CD8-positive, alpha-beta memory T cell (primary cell): Measurements from ENCODE around the gene TMEM42. TPM values are rescaled to one million over a fixed set of nuclear protein-coding genes. Genes with fewer than 3 reads are reported as not detected.
"Not testable (repeated sequence)": the region's sequence is repeated elsewhere in the genome, so short reads cannot be mapped to it uniquely, and the experiment has no call there.

ENCODE experiments used
- CTCF ChIA-PET: fragments of 350-600 bp; sonication (Branson Sonifier 250); formaldehyde crosslinking; loops from one replicate; lab custom pipeline; 2021; ENCODE audit warnings: antibody characterized with exemption; lab: Charles Lee
- POLR2A ChIA-PET: fragments of 350-600 bp; sonication (Branson Sonifier 250); formaldehyde crosslinking; loops from one replicate; lab custom pipeline; 2021; ENCODE audit warnings: antibody characterized with exemption; lab: Charles Lee
- DNase-seq, 5 donors: peaks; one replicate each; pipeline versions ENCODE4 v3.0.0 to v3.0.0-alpha.2; 2020 to 2022; ENCODE audit warnings: mixed read lengths in 1 of 5
- H3K27ac ChIP-seq: one replicate; pipeline ENCODE4 v1.7.0; 2013; ENCODE audit warnings: low read depth, mild to moderate bottlenecking, low read length, moderate library complexity
- H3K27me3 ChIP-seq: 2 replicates; pipeline ENCODE4 v1.7.0; 2013; ENCODE audit warnings: low read length, mild to moderate bottlenecking; ENCODE audit not compliant: insufficient read depth, poor library complexity, severe bottlenecking
- H3K36me3 ChIP-seq: 2 replicates; pipeline ENCODE4 v1.7.0; 2013; ENCODE audit warnings: mild to moderate bottlenecking, low read length, moderate library complexity; ENCODE audit not compliant: insufficient read depth
- H3K4me1 ChIP-seq: 2 replicates; pipeline ENCODE4 v1.7.0; 2013; ENCODE audit warnings: mild to moderate bottlenecking, low read length, moderate library complexity; ENCODE audit not compliant: insufficient read depth
- H3K4me3 ChIP-seq: 2 replicates; pipeline ENCODE4 v1.7.0; 2013; ENCODE audit warnings: mild to moderate bottlenecking, low read length
- H3K9me3 ChIP-seq: 2 replicates; pipeline ENCODE4 v1.7.0; 2013; ENCODE audit warnings: mild to moderate bottlenecking, low read length
- H3K27ac Mint-ChIP-seq, 8 donors: one replicate each; pipeline ENCODE4 v1.8.0; 2020 to 2021; ENCODE audit warnings: mixed read lengths in 8 of 8, mild to moderate bottlenecking in 6 of 8, inconsistent platforms in 3 of 8, moderate library complexity in 3 of 8
- H3K27me3 Mint-ChIP-seq, 2 donors: one replicate each; pipeline ENCODE4 v1.8.0; 2020 to 2021; ENCODE audit warnings: mixed read lengths in 2 of 2, mild to moderate bottlenecking in 1 of 2, moderate library complexity in 1 of 2
- H3K36me3 Mint-ChIP-seq, 3 donors: one replicate each; pipeline ENCODE4 v1.8.0; 2020 to 2021; ENCODE audit warnings: mixed read lengths in 3 of 3, inconsistent platforms in 1 of 3, mild to moderate bottlenecking in 1 of 3
- H3K4me1 Mint-ChIP-seq, 3 donors: one replicate each; pipeline ENCODE4 v1.8.0; 2020 to 2021; ENCODE audit warnings: mixed read lengths in 3 of 3, inconsistent platforms in 1 of 3, mild to moderate bottlenecking in 1 of 3
- H3K4me3 Mint-ChIP-seq, 7 donors: one replicate each; pipeline ENCODE4 v1.8.0; 2020 to 2021; ENCODE audit warnings: mixed read lengths in 7 of 7, mild to moderate bottlenecking in 6 of 7, moderate library complexity in 4 of 7, inconsistent platforms in 2 of 7
- H3K9me3 Mint-ChIP-seq, 5 donors: one replicate each; pipeline ENCODE4 v1.8.0; 2020 to 2022; ENCODE audit warnings: mixed read lengths in 5 of 5, mild to moderate bottlenecking in 3 of 5, moderate library complexity in 2 of 5, inconsistent platforms in 1 of 5
- polyA plus RNA-seq: library from polyadenylated mRNA; unstranded; fragments of 300-500 nt; fragmentation: Illumina TruSeq; gene quantifications from one replicate; pipeline ENCODE4 v1.2.3, GENCODE V29; 2021
- total RNA-seq, 2 experiments: library from RNA; stranded (reverse); gene quantifications; one replicate each; pipeline ENCODE4 v1.2.3, GENCODE V29; 2021

TMEM42 gene
- total and polyA plus RNA-seq, 3 experiments from 2014 or later: 8.2 to 35.9 (median 9.1) TPM

- DNase-seq: no peak
- Mint-ChIP-seq H3K4me3 (no peak overlapping the region), H3K4me1 (peaks cover 0 to 5% (median 0%) of the 10 kb centered on the region in 3 donors), H3K27me3 (no peaks in the 10 kb centered on the region), H3K9me3 (peaks cover 9 to 18% (median 13%) of the 10 kb centered on the region in 5 donors), H3K36me3 (peaks cover 0 to 11% (median 3%) of the 10 kb centered on the region in 3 donors), H3K27ac (no peak overlapping the region)
- Histone ChIP-seq H3K36me3 (no peaks in the 10 kb centered on the region), H3K27ac (no peak overlapping the region), H3K4me3 (no peak overlapping the region), H3K4me1 (no peaks in the 10 kb centered on the region), H3K27me3 (no peaks in the 10 kb centered on the region), H3K9me3 (no peaks in the 10 kb centered on the region)
- ChIA-PET CTCF (no interaction called here), POLR2A (no interaction called here)
Measured at GRCh38 chr3:44832965-44833364, 28.7 kb upstream of the TMEM42 start.

- Histone ChIP-seq H3K36me3 (no peaks in the 10 kb centered on the region), H3K4me1 (no peaks in the 10 kb centered on the region), H3K4me3 (no peak overlapping the region), H3K27me3 (no peaks in the 10 kb centered on the region), H3K27ac (no peak overlapping the region), H3K9me3 (no peaks in the 10 kb centered on the region)
- Mint-ChIP-seq H3K36me3 (peaks cover 0 to 11% (median 6%) of the 10 kb centered on the region in 3 donors), H3K4me3 (no peak overlapping the region), H3K4me1 (peaks cover 0 to 5% (median 0%) of the 10 kb centered on the region in 3 donors), H3K27me3 (no peaks in the 10 kb centered on the region), H3K27ac (no peak overlapping the region), H3K9me3 (peaks cover 9 to 18% (median 13%) of the 10 kb centered on the region in 5 donors)
- DNase-seq: no peak
- POLR2A ChIA-PET: no interaction called here
- CTCF ChIA-PET: no interaction called here
Measured at GRCh38 chr3:44833394-44833793, 28.3 kb upstream of the TMEM42 start.

- no peak overlapping the region for H3K27ac ChIP-seq
- Mint-ChIP-seq H3K27ac (no peak overlapping the region), H3K4me3 (no peak overlapping the region), H3K9me3 (peaks cover 9 to 18% (median 13%) of the 10 kb centered on the region in 5 donors), H3K36me3 (peaks cover 0 to 11% (median 8%) of the 10 kb centered on the region in 3 donors), H3K27me3 (no peaks in the 10 kb centered on the region), H3K4me1 (peaks cover 0 to under 1% (median 0%) of the 10 kb centered on the region in 3 donors)
- no peaks in the 10 kb centered on the region for H3K27me3 ChIP-seq
- no peaks in the 10 kb centered on the region for H3K9me3 ChIP-seq
- ChIA-PET CTCF (no interaction called here), POLR2A (no interaction called here)
- no peak for DNase-seq
- H3K36me3 ChIP-seq: no peaks in the 10 kb centered on the region
- no peak overlapping the region for H3K4me3 ChIP-seq
- no peaks in the 10 kb centered on the region for H3K4me1 ChIP-seq
Measured at GRCh38 chr3:44835684-44836083, 26.0 kb upstream of the TMEM42 start.

GRCh38 chr3:44842376-44842775 lies 19.3 kb upstream of the TMEM42 start:
- H3K27ac ChIP-seq: no peak overlapping the region
- no peaks in the 10 kb centered on the region for H3K4me1 ChIP-seq
- no peaks in the 10 kb centered on the region for H3K36me3 ChIP-seq
- DNase-seq: no peak
- Mint-ChIP-seq H3K27me3 (no peaks in the 10 kb centered on the region), H3K4me1 (no peaks in the 10 kb centered on the region), H3K4me3 (no peak overlapping the region), H3K27ac (no peak overlapping the region), H3K9me3 (peaks cover 0 to 4% (median 0%) of the 10 kb centered on the region in 5 donors), H3K36me3 (peaks cover 0 to 4% (median 0%) of the 10 kb centered on the region in 3 donors)
- no peaks in the 10 kb centered on the region for H3K27me3 ChIP-seq
- no peaks in the 10 kb centered on the region for H3K9me3 ChIP-seq
- H3K4me3 ChIP-seq: no peak overlapping the region
- CTCF ChIA-PET: no interaction called here
- POLR2A ChIA-PET: no interaction called here

GRCh38 chr3:44845528-44846520 lies 15.9 kb upstream of the TMEM42 start:
- POLR2A ChIA-PET: no interaction called here
- H3K27me3 ChIP-seq: no peaks in the 10 kb centered on the region
- Mint-ChIP-seq H3K9me3 (no peaks in the 10 kb centered on the region), H3K27me3 (no peaks in the 10 kb centered on the region), H3K27ac (peak overlapping the region in 2 of 8 donors; percentile 30 to 68), H3K36me3 (no peaks in the 10 kb centered on the region), H3K4me1 (no peaks in the 10 kb centered on the region), H3K4me3 (no peak overlapping the region)
- DNase-seq: no peak
- no peaks in the 10 kb centered on the region for H3K36me3 ChIP-seq
- H3K4me3 ChIP-seq: no peak overlapping the region
- H3K4me1 ChIP-seq: no peaks in the 10 kb centered on the region
- H3K9me3 ChIP-seq: no peaks in the 10 kb centered on the region
- H3K27ac ChIP-seq: no peak overlapping the region
- CTCF ChIA-PET: no interaction called here

- H3K9me3 Mint-ChIP-seq: no peaks in the 10 kb centered on the region
- POLR2A ChIA-PET: no interaction called here
- no peaks in the 10 kb centered on the region for H3K9me3 ChIP-seq
Measured at GRCh38 chr3:44848634-44849033, 13.1 kb upstream of the TMEM42 start.

GRCh38 chr3:44856663-44857062 lies 5.0 kb upstream of the TMEM42 start:
- H3K27me3 Mint-ChIP-seq, H3K4me3 ChIP-seq, POLR2A ChIA-PET, CTCF ChIA-PET, H3K36me3 ChIP-seq, H3K27me3 ChIP-seq, H3K4me3 Mint-ChIP-seq, H3K4me1 Mint-ChIP-seq, H3K27ac Mint-ChIP-seq, H3K36me3 Mint-ChIP-seq, H3K4me1 ChIP-seq, H3K9me3 ChIP-seq, H3K27ac ChIP-seq, DNase-seq, H3K9me3 Mint-ChIP-seq: not testable (repeated sequence)

More at GRCh38 chr3:44848634-44849033, 13.1 kb upstream of the TMEM42 start:
- no peak overlapping the region for H3K4me3 Mint-ChIP-seq
- Histone ChIP-seq H3K27ac (no peak overlapping the region), H3K36me3 (no peaks in the 10 kb centered on the region), H3K4me3 (no peak overlapping the region), H3K4me1 (no peaks in the 10 kb centered on the region), H3K27me3 (no peaks in the 10 kb centered on the region)
- no peaks in the 10 kb centered on the region for H3K36me3 Mint-ChIP-seq
- DNase-seq: no peak
- H3K27ac Mint-ChIP-seq: no peak overlapping the region
- CTCF ChIA-PET: no interaction called here
- no peaks in the 10 kb centered on the region for H3K27me3 Mint-ChIP-seq
- no peaks in the 10 kb centered on the region for H3K4me1 Mint-ChIP-seq

- ChIA-PET CTCF (no interaction called here), POLR2A (no interaction called here)
- DNase-seq: no peak
- Mint-ChIP-seq H3K4me1 (peaks cover 23 to 34% (median 29%) of the 10 kb centered on the region in 3 donors), H3K27me3 (no peaks in the 10 kb centered on the region), H3K9me3 (no peaks in the 10 kb centered on the region), H3K27ac (peak overlapping the region in 2 of 8 donors; percentile 4 to 87), H3K4me3 (peak overlapping the region in 6 of 7 donors; percentile 25 to 85 (median 58)), H3K36me3 (peaks cover 0 to 3% (median 0%) of the 10 kb centered on the region in 3 donors)
- Histone ChIP-seq H3K4me3 (no peak overlapping the region), H3K36me3 (no peaks in the 10 kb centered on the region), H3K27ac (no peak overlapping the region), H3K27me3 (no peaks in the 10 kb centered on the region), H3K9me3 (no peaks in the 10 kb centered on the region), H3K4me1 (peaks cover 22% of the 10 kb centered on the region)
Measured at GRCh38 chr3:44860117-44860516, 1.6 kb upstream of the TMEM42 start.
